ENCODE results near the gene DNAJC17.

The DNAJC17 gene

GRCh38 chr15:40821195-40821594 is 13.9 kb upstream of the DNAJC17 start:
- no peak for TF ChIP-seq CTCF (conservative IDR thresholded peaks at IDR 0.05; ENCODE audit: low read depth, low read length)
- no peak for DNase-seq (ENCODE audit: low read depth)
- H3K4me3 ChIP-seq (ENCODE audit: low read length) = no peak overlapping the region

GRCh38 chr15:40819048-40819447 is 11.8 kb upstream of the DNAJC17 start:
- no peak for TF ChIP-seq CTCF (conservative IDR thresholded peaks at IDR 0.05; ENCODE audit: low read depth, low read length)
- no peak overlapping the region for H3K4me3 ChIP-seq (ENCODE audit: low read length)
- no peak for DNase-seq (ENCODE audit: low read depth)

- no peak for DNase-seq (ENCODE audit: low read depth)
- H3K4me3 ChIP-seq (ENCODE audit: low read length) = no peak overlapping the region
- no peak for TF ChIP-seq CTCF (conservative IDR thresholded peaks at IDR 0.05; ENCODE audit: low read depth, low read length)
These were observed 7.9 kb upstream of the DNAJC17 start for GRCh38 chr15:40815042-40815698.

GRCh38 chr15:40812721-40813425 is 5.6 kb upstream of the DNAJC17 start:
- DNase-seq (ENCODE audit: low read depth) = no peak
- no peak overlapping the region for H3K4me3 ChIP-seq (ENCODE audit: low read length)
- TF ChIP-seq CTCF (conservative IDR thresholded peaks at IDR 0.05; ENCODE audit: low read depth, low read length) = no peak

DNA sequence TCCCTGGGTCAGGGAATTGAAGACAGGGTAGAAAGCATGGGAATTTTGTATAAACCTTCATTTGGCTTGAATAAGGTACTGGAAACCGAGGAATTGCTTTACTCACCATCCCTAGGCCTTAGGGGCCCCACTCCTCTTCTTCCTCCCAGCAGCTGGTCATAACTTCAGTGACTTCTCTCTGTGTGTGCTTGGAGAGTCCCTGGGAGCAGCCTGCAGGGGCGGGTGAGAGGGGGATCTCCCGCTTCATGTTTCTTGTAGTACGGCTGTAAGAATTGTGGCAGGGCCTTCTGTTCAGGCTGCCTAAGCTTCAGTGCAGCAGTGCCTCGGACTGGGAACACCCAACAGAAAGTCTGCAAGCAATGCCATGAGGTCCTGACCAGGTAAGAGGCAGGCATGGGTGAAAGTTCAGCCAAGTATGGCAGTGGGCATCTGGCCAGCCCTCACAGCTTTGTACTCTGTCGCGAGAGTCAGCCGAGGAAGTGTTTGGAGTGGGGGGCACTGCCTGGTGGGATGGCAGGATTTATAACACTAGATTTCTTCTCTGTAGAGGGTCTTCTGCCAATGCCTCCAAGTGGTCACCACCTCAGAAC is 1.7 kb upstream of the DNAJC17 start:
- TF ChIP-seq CTCF (conservative IDR thresholded peaks at IDR 0.05; ENCODE audit: low read depth, low read length) = no peak
- no peak for DNase-seq (ENCODE audit: low read depth)
- H3K4me3 ChIP-seq (ENCODE audit: low read length) = no peak overlapping the region

GRCh38 chr15:40807888-40808461 is 702 bp upstream of the DNAJC17 start:
- TF ChIP-seq CTCF (conservative IDR thresholded peaks at IDR 0.05; ENCODE audit: low read depth, low read length) = no peak
- peak overlapping the region; percentile 82 for H3K4me3 ChIP-seq (ENCODE audit: low read length)
- DNase-seq (ENCODE audit: low read depth) = no peak

Data from retinal pigment epithelial cell (primary cell).